Measurements from ENCODE around the gene MSI2.

DNA sequence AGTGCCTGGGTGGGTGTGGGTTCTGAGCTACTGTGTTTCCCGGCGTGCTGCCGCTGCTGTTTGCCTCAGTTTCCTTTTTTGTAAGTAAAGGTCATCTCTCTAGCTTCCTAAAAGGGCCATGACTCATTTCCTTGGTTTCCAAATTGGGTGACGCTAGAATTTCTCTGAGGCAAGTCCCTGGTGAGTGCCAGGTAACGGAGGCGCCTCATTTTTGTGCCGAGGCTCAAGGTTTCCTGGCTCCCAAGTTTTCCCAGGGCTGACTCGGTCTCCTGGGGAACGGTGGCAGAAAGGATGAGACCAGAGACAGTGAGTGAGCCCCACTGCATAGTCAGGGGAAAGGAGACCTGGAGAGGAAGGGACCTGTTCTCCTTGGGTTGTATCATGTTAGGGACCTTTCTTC lies 20.3 kb downstream of the MSI2 start:
- TF ChIP-seq POLR2A (IDR thresholded peaks at IDR 0.05; ENCODE audit: low read depth, low read length) (no peak), POLR2AphosphoS5 (IDR thresholded peaks at IDR 0.05; ENCODE audit: low read depth, low read length) (no peak), TAF1 (IDR thresholded peaks at IDR 0.05; ENCODE audit: borderline replicate concordance, low read depth, low read length) (no peak)
